B cell (primary cell): ENCODE data around the gene CAMTA1. TPM values are rescaled to one million over a fixed set of nuclear protein-coding genes. Genes with fewer than 3 reads are reported as not detected.

Experiments used
- ATAC-seq: fragments of 200-7000 bp; cut with Tn5 transposase; one replicate; pipeline ENCODE4 v1.10.0; 2021; ENCODE audit warnings: low read depth, mild to moderate bottlenecking, moderate number of reproducible peaks, moderate library complexity
- CTCF ChIA-PET: fragments of 350-600 bp; sonication (Branson Sonifier 250); formaldehyde crosslinking; loops from one replicate; lab custom pipeline; 2021; ENCODE audit warnings: antibody characterized with exemption, inconsistent platforms; lab: Charles Lee
- POLR2A ChIA-PET: fragments of 350-600 bp; sonication (Branson Sonifier 250); formaldehyde crosslinking; loops from one replicate; lab custom pipeline; 2021; ENCODE audit warnings: antibody characterized with exemption; lab: Charles Lee
- DNase-seq: peaks from one replicate; pipeline ENCODE4 v3.0.0; 2013
- H2AFZ ChIP-seq: 2 replicates; pipeline ENCODE4 v1.6.1; 2012; ENCODE audit warnings: mild to moderate bottlenecking, low read depth, low read length; ENCODE audit not compliant: insufficient read depth, poor library complexity, severe bottlenecking
- H3K27ac ChIP-seq, 2 donors: 1 replicate in 1 of 2; 2 replicates in 1 of 2; pipeline ENCODE4 v1.5.1; 2012 to 2013; ENCODE audit warnings: low read length in 2 of 2, mild to moderate bottlenecking in 2 of 2, moderate library complexity in 1 of 2
- H3K27me3 ChIP-seq, 4 experiments: fragments of 200-600 bp in 1 of 4; sonication (generic) in 1 of 4; replicated peaks in 1 of 4; 1 replicate in 2 of 4; 2 replicates in 2 of 4; pipeline versions ENCODE4 v1.6.1 to v1.7.0; 2013 to 2016; ENCODE audit warnings: low read length in 3 of 4, mild to moderate bottlenecking in 2 of 4, mixed read lengths in 1 of 4, moderate library complexity in 1 of 4; ENCODE audit not compliant: insufficient read depth in 4 of 4, control insufficient read depth in 3 of 4; ENCODE audit errors: control extremely low read depth in 1 of 4
- H3K36me3 ChIP-seq, 2 experiments: replicated peaks in 1 of 2; 1 replicate in 1 of 2; 2 replicates in 1 of 2; pipeline versions ENCODE4 v1.6.1 to v1.7.1; 2013; ENCODE audit warnings: low read length in 1 of 2; ENCODE audit not compliant: insufficient read depth in 2 of 2, control insufficient read depth in 1 of 2; ENCODE audit errors: control extremely low read depth in 1 of 2, extremely low read depth in 1 of 2
- H3K4me1 ChIP-seq, 2 donors: fragments of 200-600 bp in 1 of 2; sonication (generic) in 1 of 2; 1 replicate in 1 of 2; 2 replicates in 1 of 2; pipeline versions ENCODE4 v1.5.1 to v1.6.1; 2013 to 2017; ENCODE audit warnings: low read length in 2 of 2; ENCODE audit not compliant: control insufficient read depth in 2 of 2, insufficient read depth in 2 of 2
- H3K4me2 ChIP-seq: replicated peaks from 2 replicates; pipeline ENCODE3; 2012; ENCODE audit warnings: mild to moderate bottlenecking, low read depth, low read length; ENCODE audit not compliant: poor library complexity, severe bottlenecking
- H3K4me3 ChIP-seq, 5 experiments: fragments of 200-600 bp in 1 of 5; sonication (generic) in 1 of 5; 1 replicate in 3 of 5; 2 replicates in 2 of 5; pipeline versions ENCODE4 v1.5.1 to v1.7.0; 2011 to 2016; ENCODE audit warnings: low read length in 4 of 5, mild to moderate bottlenecking in 4 of 5, low read depth in 2 of 5, control low read depth in 1 of 5, moderate library complexity in 1 of 5; ENCODE audit not compliant: insufficient read depth in 1 of 5; ENCODE audit errors: control extremely low read depth in 1 of 5, extremely low read depth in 1 of 5
- H3K79me2 ChIP-seq: fragments of 200-600 bp; sonication (generic); one replicate; pipeline ENCODE4 v1.6.0; 2016; ENCODE audit warnings: low read length; ENCODE audit not compliant: control insufficient read depth, insufficient read depth
- H3K9ac ChIP-seq: fragments of 200-600 bp; sonication (generic); 2 replicates; pipeline ENCODE4 v1.6.1; 2017; ENCODE audit warnings: mild to moderate bottlenecking, low read length, moderate library complexity
- H3K9me3 ChIP-seq, 3 donors: one replicate each; pipeline versions ENCODE4 v1.6.1 to v1.7.1; 2013; ENCODE audit warnings: low read length in 2 of 3; ENCODE audit not compliant: control insufficient read depth in 2 of 3, insufficient read depth in 1 of 3; ENCODE audit errors: control extremely low read depth in 1 of 3
- H4K20me1 ChIP-seq: 2 replicates; pipeline ENCODE4 v1.6.0; 2012; ENCODE audit warnings: mild to moderate bottlenecking, low read length; ENCODE audit not compliant: insufficient read depth, control insufficient read depth, poor library complexity, severe bottlenecking
- H3K27ac Mint-ChIP-seq: one replicate; pipeline ENCODE4 v1.8.0; 2021; ENCODE audit warnings: mixed read lengths
- H3K27me3 Mint-ChIP-seq: one replicate; pipeline ENCODE4 v1.8.0; 2021; ENCODE audit warnings: mixed read lengths
- H3K4me1 Mint-ChIP-seq: one replicate; pipeline ENCODE4 v1.8.0; 2021; ENCODE audit warnings: mixed read lengths
- H3K4me3 Mint-ChIP-seq: one replicate; pipeline ENCODE4 v1.8.0; 2021; ENCODE audit warnings: mixed read lengths
- H3K9me3 Mint-ChIP-seq: one replicate; pipeline ENCODE4 v1.8.0; 2022; ENCODE audit warnings: mixed read lengths; ENCODE audit not compliant: insufficient read depth
- EZH2 ChIP-seq: IDR thresholded peaks from 2 replicates; pipeline ENCODE4 v1.6.1; 2012; ENCODE audit warnings: borderline replicate concordance, low read depth, mild to moderate bottlenecking, moderate library complexity, low read length; ENCODE audit not compliant: insufficient read depth, poor library complexity, severe bottlenecking
- WGBS: methylation state at CpG from one replicate; pipeline ENCODE4 v1.1.5; 2013; ENCODE audit warnings: missing lambda C conversion rate; ENCODE audit not compliant: insufficient coverage; 5-methylcytosine and 5-hydroxymethylcytosine counted together
- intact Hi-C: fragments of 100-400 bp; cut with micrococcal nuclease; formaldehyde crosslinking; loops from one replicate; pipeline ENCODE4 v1.10.0; 2022
- polyA plus RNA-seq: library from polyadenylated mRNA; depleted of rRNA; stranded (reverse); fragments of >200 nt; gene quantifications from 2 replicates; pipeline ENCODE4 v1.2.3, GENCODE V29; 2012
- total RNA-seq, 2 donors: library from RNA; stranded (reverse); fragments of 120-200 nt in 1 of 2; gene quantifications; 1 replicate in 1 of 2; 2 replicates in 1 of 2; pipeline versions ENCODE4 v1.2.3 to v1.2.4, GENCODE V29; 2013 to 2022
- TF ChIP-seq, protein P1 (sequence below): fragments of 200-600 bp; IDR thresholded peaks from one replicate; pipeline ENCODE4 v1.8.0; 2022; ENCODE audit warnings: antibody characterized with exemption, mild to moderate bottlenecking

The CAMTA1 gene
- total and polyA plus RNA-seq, 2 donors (not counting 1 experiment from before 2014, with no cell fraction given): 42.2 to 45.7 TPM

GRCh38 chr1:6987940-6988339 lies 202.7 kb downstream of the CAMTA1 start:
- Histone ChIP-seq H3K9me3 (peaks cover 0 to 4% (median 0%) of the 10 kb centered on the region in 3 donors), H3K4me2 (no peak overlapping the region), H3K9ac (no peak overlapping the region), H4K20me1 (no peaks in the 10 kb centered on the region), H3K4me3 (no peak overlapping the region), H3K27ac (no peak overlapping the region), H3K27me3 (peaks cover 0 to 2% (median 0%) of the 10 kb centered on the region in 4 experiments), H2AFZ (no peak overlapping the region), H3K36me3 (no peaks in the 10 kb centered on the region), H3K79me2 (no peaks in the 10 kb centered on the region), H3K4me1 (no peaks in the 10 kb centered on the region)
- H3K4me1 Mint-ChIP-seq: no peaks in the 10 kb centered on the region
- intact Hi-C loops: no loop called here
- H3K9me3 Mint-ChIP-seq: peaks cover 2% of the 10 kb centered on the region
- POLR2A ChIA-PET: no interaction called here
- 91% methylated on average over 9 of the region's 9 CpGs for WGBS
- peaks cover 12% of the 10 kb centered on the region for H3K27me3 Mint-ChIP-seq
- no peak for ATAC-seq
- H3K4me3 Mint-ChIP-seq: no peak overlapping the region
- CTCF ChIA-PET: no interaction called here
- TF ChIP-seq, protein P1, sequence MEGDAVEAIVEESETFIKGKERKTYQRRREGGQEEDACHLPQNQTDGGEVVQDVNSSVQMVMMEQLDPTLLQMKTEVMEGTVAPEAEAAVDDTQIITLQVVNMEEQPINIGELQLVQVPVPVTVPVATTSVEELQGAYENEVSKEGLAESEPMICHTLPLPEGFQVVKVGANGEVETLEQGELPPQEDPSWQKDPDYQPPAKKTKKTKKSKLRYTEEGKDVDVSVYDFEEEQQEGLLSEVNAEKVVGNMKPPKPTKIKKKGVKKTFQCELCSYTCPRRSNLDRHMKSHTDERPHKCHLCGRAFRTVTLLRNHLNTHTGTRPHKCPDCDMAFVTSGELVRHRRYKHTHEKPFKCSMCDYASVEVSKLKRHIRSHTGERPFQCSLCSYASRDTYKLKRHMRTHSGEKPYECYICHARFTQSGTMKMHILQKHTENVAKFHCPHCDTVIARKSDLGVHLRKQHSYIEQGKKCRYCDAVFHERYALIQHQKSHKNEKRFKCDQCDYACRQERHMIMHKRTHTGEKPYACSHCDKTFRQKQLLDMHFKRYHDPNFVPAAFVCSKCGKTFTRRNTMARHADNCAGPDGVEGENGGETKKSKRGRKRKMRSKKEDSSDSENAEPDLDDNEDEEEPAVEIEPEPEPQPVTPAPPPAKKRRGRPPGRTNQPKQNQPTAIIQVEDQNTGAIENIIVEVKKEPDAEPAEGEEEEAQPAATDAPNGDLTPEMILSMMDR: no peak
- no peak for TF ChIP-seq EZH2
- H3K27ac Mint-ChIP-seq: no peak overlapping the region
- no peak for DNase-seq

DNA sequence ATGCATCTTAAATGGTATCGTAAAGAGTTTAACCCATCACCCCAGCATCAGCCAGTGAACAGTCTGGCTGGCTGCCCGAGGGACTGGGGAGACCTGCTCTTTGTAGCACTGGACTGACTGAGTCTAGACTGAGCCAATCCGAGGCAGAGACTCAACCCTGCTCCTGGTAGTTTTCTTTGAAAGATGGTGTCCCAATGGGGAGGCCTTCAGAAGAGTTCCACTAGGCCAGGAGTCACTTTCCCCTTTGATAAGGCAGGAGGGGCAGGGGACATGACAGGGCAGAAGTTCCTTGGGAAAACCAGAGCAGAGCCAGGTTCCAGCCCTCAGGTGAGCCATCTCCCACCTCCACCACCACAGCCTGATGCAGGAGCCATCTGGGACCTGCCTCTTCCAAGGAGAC lies 203.5 kb downstream of the CAMTA1 start:
- Histone ChIP-seq H3K4me1 (no peaks in the 10 kb centered on the region), H3K9me3 (peaks cover 0 to 4% (median 0%) of the 10 kb centered on the region in 3 donors), H3K9ac (no peak overlapping the region), H3K79me2 (no peaks in the 10 kb centered on the region), H3K36me3 (no peaks in the 10 kb centered on the region), H4K20me1 (no peaks in the 10 kb centered on the region), H3K27me3 (peaks cover 0 to 2% (median 0%) of the 10 kb centered on the region in 4 experiments), H3K27ac (no peak overlapping the region), H2AFZ (no peak overlapping the region), H3K4me3 (no peak overlapping the region), H3K4me2 (no peak overlapping the region)
- peaks cover 12% of the 10 kb centered on the region for H3K27me3 Mint-ChIP-seq
- TF ChIP-seq, protein P1: no peak
- TF ChIP-seq EZH2: no peak
- peaks cover 9% of the 10 kb centered on the region for H3K9me3 Mint-ChIP-seq
- POLR2A ChIA-PET: no interaction called here
- ATAC-seq (no peak), DNase-seq (no peak)
- CTCF ChIA-PET: no interaction called here
- no peak overlapping the region for H3K27ac Mint-ChIP-seq
- no peaks in the 10 kb centered on the region for H3K4me1 Mint-ChIP-seq
- 94% methylated on average over 2 of the region's 3 CpGs for WGBS
- intact Hi-C loops: no loop called here
- no peak overlapping the region for H3K4me3 Mint-ChIP-seq
